Activated naive CD8-positive, alpha-beta T cell treated with anti-CD3 and anti-CD28 coated beads for 36 hours (primary cell): Measurements from ENCODE around the gene MAVS. TPM values are rescaled to one million over a fixed set of nuclear protein-coding genes. Genes with fewer than 3 reads are reported as not detected.

Experiments used
- DNase-seq: peaks from one replicate; pipeline ENCODE4 v3.0.0; 2021
- H3K27ac Mint-ChIP-seq: one replicate; pipeline ENCODE4 v1.8.0; 2022; ENCODE audit warnings: mild to moderate bottlenecking, moderate library complexity, mixed read lengths
- H3K27me3 Mint-ChIP-seq: one replicate; pipeline ENCODE4 v1.8.0; 2022; ENCODE audit warnings: mild to moderate bottlenecking, mixed read lengths
- H3K36me3 Mint-ChIP-seq: one replicate; pipeline ENCODE4 v1.8.0; 2021; ENCODE audit warnings: mild to moderate bottlenecking, mixed read lengths
- H3K4me1 Mint-ChIP-seq: one replicate; pipeline ENCODE4 v1.8.0; 2021; ENCODE audit warnings: mixed read lengths
- H3K4me3 Mint-ChIP-seq: one replicate; pipeline ENCODE4 v1.8.0; 2022; ENCODE audit warnings: mild to moderate bottlenecking, moderate library complexity, mixed read lengths
- H3K9me3 Mint-ChIP-seq: one replicate; pipeline ENCODE4 v1.8.0; 2022; ENCODE audit warnings: mixed read lengths
- total RNA-seq, 2 experiments: library from RNA; stranded (reverse); gene quantifications; one replicate each; pipeline ENCODE4 v1.2.3, GENCODE V29; 2021

MAVS gene
- total RNA-seq = 10 to 100 TPM; 21.2 to 21.6 TPM

DNA sequence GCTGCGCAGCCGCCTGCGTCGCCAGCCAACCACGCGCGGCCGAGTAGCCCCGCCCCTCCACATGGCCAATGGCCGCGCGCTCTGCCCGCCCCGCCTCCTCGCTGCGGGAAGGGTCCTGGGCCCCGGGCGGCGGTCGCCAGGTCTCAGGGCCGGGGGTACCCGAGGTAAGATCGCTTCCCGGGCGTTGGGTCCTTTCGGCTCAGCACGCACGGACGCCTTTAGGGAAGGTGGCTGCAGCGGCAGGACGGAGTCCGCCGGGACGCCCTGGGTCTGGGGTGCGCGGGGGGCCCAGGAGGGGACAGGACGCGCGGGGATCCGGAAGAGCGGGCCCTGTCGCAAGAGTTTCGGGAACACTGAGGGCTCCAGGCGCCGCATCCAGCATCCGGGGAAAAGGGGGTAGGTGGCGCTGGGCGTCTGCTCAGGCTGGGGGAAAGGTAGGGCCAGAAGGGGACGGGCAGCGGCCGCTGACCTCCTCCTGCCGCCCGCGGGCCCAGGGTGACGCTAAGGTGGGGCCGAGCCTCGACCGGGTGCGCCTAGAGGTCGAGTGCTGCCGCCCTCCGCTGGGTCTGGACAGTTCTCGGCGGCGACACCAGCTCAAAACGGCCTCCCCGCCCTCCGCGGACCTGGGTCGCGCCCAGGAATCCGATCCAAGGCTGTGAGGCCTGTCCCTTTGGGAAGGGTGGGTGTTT, at the start of gene MAVS:
Gene MAVS (plus strand): TSS at position 95 of the 689 bp plus-strand sequence. CDS start 7,791 bp downstream, outside the sequence.
- H3K4me3 Mint-ChIP-seq = peak within 1 kb of the TSS; percentile 86
- peaks cover 19% of the 10 kb centered on the region for H3K4me1 Mint-ChIP-seq
- peaks cover 6% of the 10 kb centered on the region for H3K36me3 Mint-ChIP-seq
- peak within 1 kb of the TSS; percentile 90 for H3K27ac Mint-ChIP-seq
- H3K27me3 Mint-ChIP-seq = no peaks in the 10 kb centered on the region
- H3K9me3 Mint-ChIP-seq = no peaks in the 10 kb centered on the region
- peak; percentile 92 for DNase-seq

DNA sequence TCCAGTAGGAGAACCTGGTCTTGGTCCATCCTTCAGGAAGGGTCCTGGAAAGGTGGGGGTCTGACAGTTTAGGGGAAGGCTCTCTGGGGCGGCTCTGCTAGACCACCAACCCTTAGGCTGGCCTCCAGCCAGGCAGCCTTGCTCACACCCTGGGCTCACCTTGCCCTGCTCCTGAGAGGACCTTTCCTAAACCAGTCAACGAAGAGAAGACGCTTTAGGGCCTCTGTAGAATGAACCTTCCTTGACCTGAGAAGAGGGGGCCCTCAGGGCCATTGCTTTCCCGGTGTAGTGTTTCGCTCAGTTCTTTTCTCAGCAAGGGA, 49.4 kb upstream of the MAVS start:
- Mint-ChIP-seq H3K27ac (peak overlapping the region; percentile 94), H3K4me3 (peak overlapping the region; percentile 98), H3K4me1 (peaks cover 45% of the 10 kb centered on the region), H3K9me3 (no peaks in the 10 kb centered on the region), H3K27me3 (no peaks in the 10 kb centered on the region), H3K36me3 (peaks cover 33% of the 10 kb centered on the region)
- DNase-seq = no peak

DNA sequence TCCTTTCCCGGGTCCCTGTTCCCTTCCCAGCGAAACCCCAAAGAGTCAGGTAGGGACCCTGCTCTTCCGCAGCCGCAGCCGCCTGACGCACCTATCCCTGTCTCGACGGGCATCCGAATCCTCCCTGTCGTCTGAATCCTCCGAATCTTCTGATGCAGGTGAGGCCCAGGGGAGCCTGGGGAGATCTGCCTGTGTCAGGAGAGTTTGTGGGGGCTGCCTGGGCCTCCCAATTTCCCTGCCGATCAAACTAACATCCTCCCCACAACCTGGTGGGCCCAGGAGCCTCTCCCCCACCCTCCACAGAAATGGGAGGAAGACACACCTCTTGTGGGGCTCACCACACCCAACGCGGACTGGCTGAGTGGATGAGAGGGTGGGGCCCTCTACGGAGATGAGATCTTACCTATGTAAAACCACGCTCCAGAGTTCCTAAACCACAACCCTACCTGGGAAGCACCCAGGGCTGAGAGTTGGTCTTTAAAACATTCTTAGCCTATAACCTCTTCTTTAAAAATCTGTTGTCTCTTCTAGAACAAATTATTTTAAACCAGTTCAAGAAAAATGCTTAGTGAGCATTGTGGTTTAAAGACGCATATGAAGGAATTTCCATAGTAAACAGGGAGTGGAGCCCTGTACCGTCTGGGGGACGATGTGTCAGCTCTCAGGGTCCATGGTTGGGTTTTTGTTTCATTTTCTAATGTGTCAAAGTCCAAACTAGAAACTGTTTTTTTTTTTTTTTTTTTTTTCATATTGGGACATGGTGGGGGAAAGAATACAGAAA, 48.9 kb upstream of the MAVS start:
- Mint-ChIP-seq H3K4me1 (peaks cover 49% of the 10 kb centered on the region), H3K4me3 (peak overlapping the region; percentile 98), H3K27ac (peak overlapping the region; percentile 94), H3K36me3 (peaks cover 37% of the 10 kb centered on the region), H3K9me3 (no peaks in the 10 kb centered on the region), H3K27me3 (no peaks in the 10 kb centered on the region)
- peak; percentile 59 for DNase-seq

DNA sequence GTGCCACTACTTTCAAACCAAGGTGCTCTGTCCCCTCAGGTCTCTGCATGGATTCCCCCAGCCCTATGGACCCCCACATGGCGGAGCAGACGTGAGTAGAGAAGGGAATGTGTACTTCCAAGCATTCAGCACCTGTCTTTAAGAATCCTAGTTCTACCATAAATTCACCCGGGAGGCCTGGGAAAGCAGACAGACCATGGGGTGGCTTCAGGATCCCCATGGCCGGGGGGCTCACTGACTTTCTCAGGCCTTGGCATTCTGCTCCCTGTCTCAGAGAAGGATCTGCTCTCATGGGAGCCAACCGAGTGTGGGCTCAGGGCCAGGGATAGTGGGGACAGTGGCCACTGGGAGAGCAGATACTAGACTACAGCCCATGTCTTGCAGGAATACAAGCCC, 48.3 kb upstream of the MAVS start:
- H3K4me3 Mint-ChIP-seq = peak overlapping the region; percentile 98
- H3K9me3 Mint-ChIP-seq = no peaks in the 10 kb centered on the region
- H3K27me3 Mint-ChIP-seq = no peaks in the 10 kb centered on the region
- H3K27ac Mint-ChIP-seq = peak overlapping the region; percentile 94
- H3K36me3 Mint-ChIP-seq = peaks cover 38% of the 10 kb centered on the region
- H3K4me1 Mint-ChIP-seq = peaks cover 51% of the 10 kb centered on the region
- no peak for DNase-seq

DNA sequence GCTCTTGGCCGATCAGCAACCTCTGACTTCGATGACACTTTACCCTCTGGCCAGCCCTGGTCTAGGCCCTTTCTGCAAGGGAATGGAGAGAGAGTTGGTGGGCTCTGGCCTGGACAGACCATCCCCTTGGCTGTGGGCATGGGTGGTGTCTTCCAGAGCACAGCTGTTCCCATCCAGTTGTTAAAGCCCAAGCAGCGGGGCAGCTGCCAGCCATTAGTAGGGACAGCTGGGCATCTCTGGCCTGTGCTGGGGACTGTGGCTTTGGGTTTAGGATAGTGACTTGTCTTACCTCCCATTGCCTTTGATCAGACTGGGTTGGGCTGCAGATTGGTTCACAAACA, 47.8 kb upstream of the MAVS start:
- Mint-ChIP-seq H3K27me3 (no peaks in the 10 kb centered on the region), H3K27ac (peak overlapping the region; percentile 94), H3K36me3 (peaks cover 42% of the 10 kb centered on the region)

DNA sequence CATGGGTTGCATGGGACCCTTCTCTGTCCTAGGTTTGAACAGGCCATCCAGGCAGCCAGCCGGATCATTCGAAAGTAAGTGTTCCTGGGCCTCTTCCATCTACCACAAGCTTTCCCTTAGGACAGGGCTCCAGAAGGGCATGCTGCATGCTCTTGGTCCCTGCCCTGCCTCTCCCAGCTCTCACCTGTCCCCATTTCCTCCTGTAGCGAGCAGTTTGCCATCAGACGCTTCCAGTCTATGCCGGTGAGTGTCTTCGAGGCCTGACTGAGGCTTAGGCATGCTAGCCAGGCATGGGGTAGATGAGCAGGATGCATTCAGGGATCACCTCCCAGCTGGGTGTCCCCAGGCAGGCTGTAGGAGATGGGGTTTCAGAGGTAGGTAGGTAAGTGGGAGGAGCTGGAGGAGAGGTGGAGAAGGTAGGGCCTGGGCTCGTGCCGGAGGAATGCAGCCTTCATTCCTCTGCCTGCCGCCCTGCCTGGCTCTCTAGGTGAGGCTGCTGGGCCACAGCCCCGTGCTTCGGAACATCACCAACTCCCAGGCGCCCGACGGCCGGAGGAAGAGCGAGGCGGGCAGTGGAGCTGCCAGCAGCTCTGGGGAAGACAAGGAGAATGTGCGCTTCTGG, 46.3 kb upstream of the MAVS start:
- Mint-ChIP-seq H3K4me3 (peak overlapping the region; percentile 8), H3K4me1 (peaks cover 55% of the 10 kb centered on the region), H3K27ac (peak overlapping the region; percentile 94), H3K9me3 (no peaks in the 10 kb centered on the region), H3K36me3 (peaks cover 54% of the 10 kb centered on the region), H3K27me3 (no peaks in the 10 kb centered on the region)
- DNase-seq = no peak

More for the DNA sequence above, 47.8 kb upstream of the MAVS start:
- no peaks in the 10 kb centered on the region for H3K9me3 Mint-ChIP-seq
- peaks cover 53% of the 10 kb centered on the region for H3K4me1 Mint-ChIP-seq
- DNase-seq = no peak
- peak overlapping the region; percentile 35 for H3K4me3 Mint-ChIP-seq

DNA sequence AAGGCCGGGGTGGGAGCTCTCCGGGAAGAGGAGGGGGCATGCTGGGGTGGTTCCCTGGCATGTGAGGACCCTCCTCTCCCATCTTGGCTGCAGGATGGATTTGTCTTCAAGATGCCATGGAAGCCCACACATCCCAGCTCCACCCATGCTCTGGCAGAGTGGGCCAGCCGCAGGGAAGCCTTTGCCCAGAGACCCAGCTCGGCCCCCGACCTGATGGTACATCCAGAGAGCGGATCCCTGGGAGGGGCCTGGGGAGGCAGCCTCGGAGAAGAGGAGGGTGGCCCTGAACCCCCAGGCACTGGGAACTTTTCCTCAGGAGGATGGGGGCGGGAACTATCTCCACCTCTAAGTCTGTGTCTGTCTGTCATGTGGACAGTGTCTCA, 45.8 kb upstream of the MAVS start:
- Mint-ChIP-seq H3K4me3 (no peak overlapping the region), H3K27me3 (no peaks in the 10 kb centered on the region), H3K36me3 (peaks cover 58% of the 10 kb centered on the region), H3K4me1 (peaks cover 54% of the 10 kb centered on the region), H3K27ac (peak overlapping the region; percentile 15), H3K9me3 (no peaks in the 10 kb centered on the region)
- no peak for DNase-seq

DNA sequence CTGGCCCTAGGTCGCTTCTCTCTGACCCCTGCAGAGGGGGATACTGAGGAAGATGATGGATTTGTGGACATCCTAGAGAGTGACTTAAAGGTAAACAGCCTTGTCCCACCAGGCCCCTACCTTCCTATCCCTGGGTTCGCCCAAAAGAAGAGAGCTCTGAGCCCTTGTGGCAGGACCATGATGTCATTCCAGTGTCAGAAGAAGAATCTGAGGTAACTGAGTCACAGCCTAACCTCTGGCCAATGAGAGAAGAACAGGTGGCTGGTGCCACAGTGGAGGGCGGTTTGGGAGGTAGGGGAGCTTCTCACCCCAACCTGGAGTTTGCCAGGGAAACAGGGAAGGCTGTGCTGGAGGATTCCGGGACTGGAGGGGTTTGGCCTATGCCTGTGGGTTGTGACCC, 45.3 kb upstream of the MAVS start:
- peak overlapping the region; percentile 15 for H3K27ac Mint-ChIP-seq
- no peaks in the 10 kb centered on the region for H3K27me3 Mint-ChIP-seq
- H3K36me3 Mint-ChIP-seq = peaks cover 61% of the 10 kb centered on the region
- H3K4me1 Mint-ChIP-seq = peaks cover 56% of the 10 kb centered on the region
- DNase-seq = no peak
- no peaks in the 10 kb centered on the region for H3K9me3 Mint-ChIP-seq
- no peak overlapping the region for H3K4me3 Mint-ChIP-seq

DNA sequence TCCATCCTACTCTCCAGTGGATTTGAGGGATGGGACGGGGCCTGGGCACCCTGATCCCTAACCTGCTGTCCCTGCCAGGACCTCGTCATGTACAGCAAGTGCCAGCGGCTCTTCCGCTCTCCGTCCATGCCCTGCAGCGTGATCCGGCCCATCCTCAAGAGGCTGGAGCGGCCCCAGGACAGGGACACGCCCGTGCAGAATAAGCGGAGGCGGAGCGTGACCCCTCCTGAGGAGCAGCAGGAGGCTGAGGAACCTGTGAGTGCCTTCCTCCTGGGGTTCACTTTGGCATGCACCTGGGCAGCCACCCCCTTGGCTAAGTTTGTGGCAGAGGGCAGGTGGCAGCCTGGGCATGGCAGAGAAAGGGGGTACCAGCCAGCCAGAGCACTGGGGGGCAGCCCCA, 44.8 kb upstream of the MAVS start:
- Mint-ChIP-seq H3K4me3 (no peak overlapping the region), H3K36me3 (peaks cover 60% of the 10 kb centered on the region), H3K9me3 (no peaks in the 10 kb centered on the region), H3K27me3 (no peaks in the 10 kb centered on the region), H3K27ac (peak overlapping the region; percentile 35), H3K4me1 (peaks cover 57% of the 10 kb centered on the region)
- DNase-seq = no peak

DNA sequence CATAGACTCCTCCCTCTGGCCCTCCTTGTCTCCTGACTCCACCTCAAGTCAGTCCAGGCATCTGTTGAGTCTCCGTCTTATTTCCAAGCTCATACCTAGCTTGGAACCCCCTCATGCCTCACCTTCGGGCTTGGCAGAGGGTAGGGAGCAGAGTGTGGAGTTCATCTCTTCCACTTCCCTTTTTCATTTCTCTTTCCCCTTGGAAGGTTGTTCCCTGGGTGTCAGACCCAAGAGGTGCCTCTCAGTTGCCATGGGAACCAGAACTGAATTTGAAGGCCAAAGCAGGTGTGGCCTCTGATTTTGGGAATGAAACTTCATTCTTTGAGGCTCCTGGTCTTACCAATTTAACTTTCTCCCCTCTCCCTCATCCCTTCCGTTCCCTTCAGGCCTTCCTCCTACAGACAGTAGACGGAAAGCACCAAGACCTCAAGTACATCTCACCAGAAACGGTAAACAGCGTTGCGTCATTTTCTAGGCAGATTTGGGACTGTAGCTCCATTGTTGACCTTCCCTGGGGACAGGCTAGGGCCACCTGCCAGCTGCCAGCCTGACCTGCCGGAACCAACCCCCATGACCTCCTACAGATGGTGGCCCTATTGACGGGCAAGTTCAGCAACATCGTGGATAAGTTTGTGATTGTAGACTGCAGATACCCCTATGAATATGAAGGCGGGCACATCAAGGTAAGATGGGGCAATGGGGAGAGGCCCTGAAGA, 44.0 kb upstream of the MAVS start:
- Mint-ChIP-seq H3K36me3 (peaks cover 56% of the 10 kb centered on the region), H3K27ac (peak overlapping the region; percentile 55), H3K4me3 (no peak overlapping the region), H3K9me3 (no peaks in the 10 kb centered on the region), H3K4me1 (peaks cover 59% of the 10 kb centered on the region), H3K27me3 (no peaks in the 10 kb centered on the region)
- no peak for DNase-seq

DNA sequence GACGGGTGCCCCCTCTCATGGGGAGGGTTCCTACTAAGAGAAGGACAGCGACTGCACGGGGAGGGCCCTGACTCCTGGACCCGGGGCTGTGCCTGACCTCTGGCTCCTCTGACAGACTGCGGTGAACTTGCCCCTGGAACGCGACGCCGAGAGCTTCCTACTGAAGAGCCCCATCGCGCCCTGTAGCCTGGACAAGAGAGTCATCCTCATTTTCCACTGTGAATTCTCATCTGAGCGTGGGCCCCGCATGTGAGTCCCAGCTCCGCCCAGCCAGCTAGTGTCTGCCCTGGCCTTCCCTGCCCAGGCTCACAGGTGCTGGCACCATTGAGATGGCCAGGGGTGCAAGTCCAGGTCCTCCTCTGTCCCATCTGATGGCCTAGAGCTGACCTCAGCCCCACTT, 43.3 kb upstream of the MAVS start:
- H3K4me3 Mint-ChIP-seq = no peak overlapping the region
- no peaks in the 10 kb centered on the region for H3K27me3 Mint-ChIP-seq
- H3K9me3 Mint-ChIP-seq = no peaks in the 10 kb centered on the region
- DNase-seq = no peak
- H3K27ac Mint-ChIP-seq = no peak overlapping the region
- H3K4me1 Mint-ChIP-seq = peaks cover 53% of the 10 kb centered on the region
- H3K36me3 Mint-ChIP-seq = peaks cover 51% of the 10 kb centered on the region

DNA sequence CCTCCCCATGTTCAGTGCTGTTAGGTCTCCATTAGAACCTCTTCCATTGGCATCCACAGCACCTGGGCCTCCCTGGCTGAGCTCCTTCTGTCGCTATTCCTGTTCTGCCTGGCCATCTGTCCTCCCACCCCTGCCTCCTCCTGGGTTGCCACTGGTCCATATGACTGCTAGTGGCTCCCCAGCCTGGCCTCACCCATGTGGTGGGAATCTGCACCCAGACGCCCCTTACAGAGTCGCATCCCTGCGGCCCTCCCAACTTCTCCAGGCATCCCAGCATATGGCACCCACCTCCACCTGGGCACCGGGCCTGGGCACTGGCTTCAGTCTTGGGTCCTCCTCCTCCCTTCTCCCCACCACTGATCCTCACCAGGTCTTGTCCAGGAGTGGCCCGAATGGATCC, 42.8 kb upstream of the MAVS start:
- no peaks in the 10 kb centered on the region for H3K9me3 Mint-ChIP-seq
- H3K4me1 Mint-ChIP-seq = peaks cover 48% of the 10 kb centered on the region
- no peak overlapping the region for H3K4me3 Mint-ChIP-seq
- peaks cover 47% of the 10 kb centered on the region for H3K36me3 Mint-ChIP-seq
- peak overlapping the region; percentile 9 for H3K27ac Mint-ChIP-seq
- H3K27me3 Mint-ChIP-seq = no peaks in the 10 kb centered on the region
- no peak for DNase-seq

DNA sequence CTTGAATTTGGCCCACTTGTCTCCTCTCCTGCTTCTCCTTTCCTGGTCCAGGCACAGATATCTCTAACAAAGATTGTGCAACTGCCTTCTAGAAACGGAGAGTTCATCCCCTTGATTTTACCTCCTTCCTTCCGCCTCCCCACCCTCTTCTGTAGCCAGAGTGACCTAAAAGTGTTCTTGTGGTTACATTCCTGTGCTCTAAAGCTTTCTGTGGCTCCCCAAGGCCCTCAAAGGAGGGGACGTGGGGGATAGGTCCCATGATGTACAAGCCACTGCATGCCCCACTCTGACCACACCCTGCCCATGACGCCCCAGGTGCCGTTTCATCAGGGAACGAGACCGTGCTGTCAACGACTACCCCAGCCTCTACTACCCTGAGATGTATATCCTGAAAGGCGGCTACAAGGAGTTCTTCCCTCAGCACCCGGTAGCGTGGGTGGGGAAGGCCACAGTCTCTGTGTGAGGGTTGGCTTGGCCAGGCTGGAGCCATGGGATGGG, 42.3 kb upstream of the MAVS start:
- H3K27ac Mint-ChIP-seq = no peak overlapping the region
- no peaks in the 10 kb centered on the region for H3K9me3 Mint-ChIP-seq
- H3K36me3 Mint-ChIP-seq = peaks cover 45% of the 10 kb centered on the region
- DNase-seq = no peak
- H3K4me3 Mint-ChIP-seq = no peak overlapping the region
- H3K27me3 Mint-ChIP-seq = no peaks in the 10 kb centered on the region
- H3K4me1 Mint-ChIP-seq = peaks cover 44% of the 10 kb centered on the region

DNA sequence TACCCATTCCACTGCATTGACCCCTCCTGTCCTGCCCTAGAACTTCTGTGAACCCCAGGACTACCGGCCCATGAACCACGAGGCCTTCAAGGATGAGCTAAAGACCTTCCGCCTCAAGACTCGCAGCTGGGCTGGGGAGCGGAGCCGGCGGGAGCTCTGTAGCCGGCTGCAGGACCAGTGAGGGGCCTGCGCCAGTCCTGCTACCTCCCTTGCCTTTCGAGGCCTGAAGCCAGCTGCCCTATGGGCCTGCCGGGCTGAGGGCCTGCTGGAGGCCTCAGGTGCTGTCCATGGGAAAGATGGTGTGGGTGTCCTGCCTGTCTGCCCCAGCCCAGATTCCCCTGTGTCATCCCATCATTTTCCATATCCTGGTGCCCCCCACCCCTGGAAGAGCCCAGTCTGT, 41.9 kb upstream of the MAVS start:
- Mint-ChIP-seq H3K9me3 (no peaks in the 10 kb centered on the region), H3K4me3 (no peak overlapping the region), H3K36me3 (peaks cover 42% of the 10 kb centered on the region), H3K4me1 (peaks cover 39% of the 10 kb centered on the region), H3K27me3 (no peaks in the 10 kb centered on the region), H3K27ac (peak overlapping the region; percentile 56)
- DNase-seq = no peak

DNA sequence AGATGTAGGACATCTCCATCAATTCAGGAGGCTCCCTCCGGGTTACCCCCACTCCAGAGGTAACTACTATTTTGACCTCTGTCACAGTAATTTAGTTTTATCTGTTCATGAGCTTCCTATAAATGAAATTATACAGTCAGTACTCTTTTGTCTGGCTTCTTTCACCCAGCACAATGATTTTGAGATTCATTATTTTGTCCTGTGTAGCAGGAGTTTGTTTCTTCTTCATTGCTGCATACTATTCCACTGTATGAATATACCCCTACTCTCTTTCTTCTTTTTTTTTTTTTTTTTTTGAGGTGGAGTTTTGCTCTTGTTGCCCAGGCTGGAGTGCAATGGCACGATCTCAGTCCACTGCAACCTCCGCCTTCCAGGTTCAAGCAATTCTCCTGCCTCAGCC, 38.1 kb upstream of the MAVS start:
- Mint-ChIP-seq H3K4me3 (no peak overlapping the region), H3K27ac (no peak overlapping the region), H3K27me3 (no peaks in the 10 kb centered on the region), H3K9me3 (no peaks in the 10 kb centered on the region), H3K36me3 (peaks cover 24% of the 10 kb centered on the region), H3K4me1 (peaks cover 50% of the 10 kb centered on the region)
- DNase-seq = no peak
